HTERT RPE-1 (cell line): ENCODE data around the gene IGF1R.

ENCODE experiments used
- in situ Hi-C: fragments of 300-500 bp; cut with MboI; formaldehyde crosslinking; loops from 4 replicates; pipeline ENCODE4 v1.14.3; 2020; ENCODE audit warnings: low sequenced_read_pairs

Gene IGF1R

DNA sequence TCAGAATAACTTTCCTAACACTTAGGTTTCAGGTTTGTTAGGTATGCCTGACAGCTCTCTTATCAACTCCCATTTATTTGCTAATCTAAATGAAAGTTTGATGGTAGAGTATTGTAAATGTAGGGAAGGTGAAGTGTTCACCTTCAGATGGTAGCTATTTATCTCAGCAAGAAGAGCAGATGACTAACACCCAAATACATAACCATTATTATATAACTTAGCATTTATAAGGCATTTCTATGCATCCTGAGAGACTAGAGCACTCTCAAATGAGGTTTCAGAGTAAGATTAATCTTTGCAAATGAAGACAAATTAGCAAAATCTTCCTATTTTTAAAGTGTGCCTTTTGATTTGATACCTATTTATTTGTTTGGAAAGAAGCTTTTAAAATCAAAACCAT is 143.8 kb downstream of the IGF1R start:
- in situ Hi-C loops: no loop called here

- in situ Hi-C loops: no loop called here
These were observed 145.9 kb downstream of the IGF1R start for GRCh38 chr15:98794211-98794610.

DNA sequence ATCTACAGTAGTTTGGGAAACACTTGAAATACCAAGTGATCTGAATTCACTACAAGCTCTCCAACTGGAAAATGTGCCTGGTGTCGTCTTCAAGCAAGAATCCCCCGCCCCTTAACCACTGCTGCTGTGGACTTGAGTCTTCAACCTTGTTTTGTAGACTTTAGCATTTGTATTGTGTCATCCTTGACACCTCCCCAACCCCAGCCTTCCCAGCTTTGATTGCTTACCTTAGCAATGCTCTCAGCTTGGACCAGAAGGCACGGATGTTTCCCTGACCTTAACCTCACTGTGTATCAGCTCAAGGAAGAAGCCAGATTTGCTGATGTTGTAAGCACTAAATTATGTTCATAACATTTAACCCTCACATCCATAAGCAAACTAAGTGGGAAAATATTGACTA is 146.4 kb downstream of the IGF1R start:
- in situ Hi-C loops: no loop called here

- in situ Hi-C loops: no loop called here
These were observed 147.6 kb downstream of the IGF1R start for GRCh38 chr15:98795980-98796379.

DNA sequence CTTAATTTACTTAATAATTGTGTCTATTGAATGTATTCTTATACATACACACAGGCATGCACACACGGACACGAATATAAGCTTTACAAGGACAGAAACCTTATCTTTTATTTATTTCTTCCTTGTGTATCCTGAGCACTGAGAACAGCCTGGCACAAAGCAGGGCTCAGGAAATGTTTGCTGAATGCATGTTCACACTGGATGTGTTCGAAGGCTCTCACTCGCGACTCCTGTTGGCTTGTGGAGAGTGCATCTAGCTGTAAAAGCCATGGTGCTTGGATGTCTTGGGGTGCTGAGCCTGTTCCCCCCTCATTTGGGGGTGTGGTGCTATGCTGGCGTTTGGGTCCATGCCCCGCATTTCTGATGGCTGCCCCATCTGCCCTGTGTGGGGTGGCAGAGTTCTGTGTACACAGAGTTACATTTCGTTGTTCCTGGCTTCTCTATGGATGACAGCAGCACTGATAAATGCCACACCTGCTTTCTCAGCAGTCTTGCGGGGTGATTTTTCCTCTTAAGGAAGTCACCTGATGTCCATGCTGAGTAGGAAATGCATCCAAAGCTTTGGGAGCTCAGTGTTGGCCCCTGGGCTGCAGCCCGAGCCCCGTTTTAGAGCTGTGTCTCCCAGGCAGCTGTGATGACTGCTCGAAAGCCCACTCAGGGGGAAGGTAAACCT is 148.5 kb downstream of the IGF1R start:
- in situ Hi-C loops: no loop called here

DNA sequence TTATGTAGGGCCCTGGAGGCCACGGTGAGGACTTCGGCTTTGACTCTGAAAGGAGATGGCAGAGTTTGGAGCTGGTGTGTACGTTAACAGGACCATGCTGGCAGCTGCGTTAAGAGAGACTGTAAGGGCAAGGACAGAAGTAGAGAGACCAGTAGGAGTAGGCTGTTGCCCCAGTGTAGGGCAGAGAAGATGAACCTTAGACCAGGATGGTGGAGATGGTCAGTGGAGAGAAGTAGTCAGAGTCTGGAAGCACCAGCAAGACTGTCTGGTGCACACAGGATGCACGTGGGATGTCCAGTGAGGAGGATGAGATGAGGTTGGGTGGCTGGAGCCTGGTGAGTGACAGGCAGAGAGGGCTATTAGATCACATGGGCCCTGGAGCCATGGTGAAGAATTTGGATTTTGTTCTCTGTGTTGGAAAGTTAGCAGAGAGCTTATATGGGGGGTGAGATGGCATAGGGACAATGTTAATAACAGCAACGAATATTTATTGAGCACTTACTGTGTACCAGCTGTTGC is 150.1 kb downstream of the IGF1R start:
- in situ Hi-C loops: no loop called here

DNA sequence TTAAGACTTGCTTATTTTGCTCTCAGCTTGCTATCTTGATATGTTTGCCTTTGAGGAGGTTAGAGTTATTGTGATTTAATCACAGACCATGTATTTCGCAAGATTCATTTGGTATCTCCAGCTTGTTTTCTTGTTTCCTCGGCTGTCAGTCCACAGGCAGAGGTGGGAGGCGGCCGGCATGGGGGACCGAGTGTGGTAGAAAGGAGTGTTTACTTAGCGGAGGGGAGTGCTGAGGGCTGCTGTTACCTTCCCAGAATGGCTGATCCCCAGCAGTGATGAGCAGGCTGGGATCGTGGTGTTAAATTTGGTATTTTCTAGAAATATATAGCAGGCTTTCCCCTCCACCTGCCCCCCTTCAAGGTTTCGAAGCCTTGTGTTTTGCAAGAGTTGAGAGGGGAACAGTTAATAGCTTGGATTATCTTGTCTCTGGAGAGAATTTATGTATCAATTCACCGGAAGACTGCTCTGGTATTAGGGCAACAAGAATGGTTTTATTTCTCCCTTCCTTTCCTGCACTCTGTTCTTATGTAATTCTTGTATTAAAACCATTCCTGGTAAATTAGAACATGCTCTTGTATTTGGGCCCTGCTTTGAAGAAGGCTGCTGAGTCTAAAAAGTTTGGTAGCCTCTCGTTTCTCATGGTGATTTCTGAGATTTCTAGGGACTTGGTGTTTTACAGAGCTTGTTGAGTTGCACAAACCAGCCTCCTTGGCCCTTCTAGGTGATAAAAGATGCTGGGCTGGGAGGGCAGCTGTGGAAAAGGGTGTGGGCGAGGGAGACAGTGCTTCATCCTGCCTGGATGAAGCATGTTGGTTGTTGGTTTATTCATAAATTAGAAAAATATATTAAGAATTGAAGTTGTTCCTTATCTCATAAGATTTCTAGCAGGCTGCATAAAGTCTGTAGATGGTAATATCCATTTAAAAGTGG is 151.4 kb downstream of the IGF1R start:
- in situ Hi-C loops: no loop called here

DNA sequence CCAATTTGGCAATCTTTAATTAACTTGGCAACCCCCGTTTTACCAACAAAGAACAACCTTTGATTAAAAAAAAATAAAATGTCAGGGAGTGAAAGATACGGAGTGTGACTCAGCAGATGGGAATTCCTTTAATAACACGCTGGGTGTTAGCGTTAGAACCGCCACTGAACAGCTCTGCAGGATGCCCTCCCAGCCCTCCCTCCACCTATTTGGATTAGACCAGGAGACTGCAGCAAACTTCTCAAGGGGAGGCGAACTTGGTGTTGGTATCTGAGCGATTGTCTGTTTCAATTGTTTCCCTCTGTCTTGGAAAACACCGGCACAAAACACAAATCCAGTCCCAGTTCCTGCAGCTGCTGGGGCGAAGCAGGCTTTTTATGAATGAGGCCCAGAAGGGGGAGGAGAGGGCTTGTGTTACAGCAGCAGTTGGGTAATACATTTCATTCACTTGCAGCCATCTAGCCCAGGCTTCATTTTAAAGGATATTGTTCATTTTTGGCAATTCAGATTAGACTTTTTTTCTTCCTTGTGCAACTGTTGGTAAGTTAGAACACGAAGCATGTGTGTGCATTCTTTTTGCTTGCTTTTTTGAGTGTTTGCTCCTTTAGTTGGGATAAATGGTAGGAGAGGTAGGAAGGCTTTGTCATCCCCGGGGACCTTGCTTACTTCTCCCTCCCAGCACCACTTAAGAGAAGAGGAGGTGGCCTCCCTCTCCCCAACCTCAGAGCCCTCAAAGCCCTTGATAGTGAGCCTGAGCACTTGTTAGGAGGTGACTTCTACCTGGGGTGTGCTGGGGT is 152.3 kb downstream of the IGF1R start:
- in situ Hi-C loops: no loop called here

- in situ Hi-C loops: no loop called here
These were observed 152.9 kb downstream of the IGF1R start for GRCh38 chr15:98801234-98801561.

DNA sequence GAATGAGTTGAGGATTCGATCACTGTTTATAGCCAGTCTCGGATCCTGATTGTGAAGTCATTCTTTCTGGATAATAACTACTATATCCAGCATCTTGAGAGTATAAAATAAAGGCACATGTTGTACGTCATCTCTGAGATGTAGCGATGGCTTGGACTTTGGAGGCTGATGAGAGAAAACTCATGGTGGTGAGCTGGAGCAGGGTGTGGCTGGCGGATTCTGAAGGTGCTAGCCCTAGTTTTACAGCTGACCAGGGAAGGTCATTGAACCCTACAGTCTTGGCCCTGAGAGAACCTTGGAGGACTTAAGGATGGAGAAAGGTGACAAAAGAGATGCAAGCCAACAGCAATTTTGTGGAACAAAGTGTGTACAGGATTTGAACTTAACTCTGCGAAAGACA is 153.8 kb downstream of the IGF1R start:
- in situ Hi-C loops: no loop called here

DNA sequence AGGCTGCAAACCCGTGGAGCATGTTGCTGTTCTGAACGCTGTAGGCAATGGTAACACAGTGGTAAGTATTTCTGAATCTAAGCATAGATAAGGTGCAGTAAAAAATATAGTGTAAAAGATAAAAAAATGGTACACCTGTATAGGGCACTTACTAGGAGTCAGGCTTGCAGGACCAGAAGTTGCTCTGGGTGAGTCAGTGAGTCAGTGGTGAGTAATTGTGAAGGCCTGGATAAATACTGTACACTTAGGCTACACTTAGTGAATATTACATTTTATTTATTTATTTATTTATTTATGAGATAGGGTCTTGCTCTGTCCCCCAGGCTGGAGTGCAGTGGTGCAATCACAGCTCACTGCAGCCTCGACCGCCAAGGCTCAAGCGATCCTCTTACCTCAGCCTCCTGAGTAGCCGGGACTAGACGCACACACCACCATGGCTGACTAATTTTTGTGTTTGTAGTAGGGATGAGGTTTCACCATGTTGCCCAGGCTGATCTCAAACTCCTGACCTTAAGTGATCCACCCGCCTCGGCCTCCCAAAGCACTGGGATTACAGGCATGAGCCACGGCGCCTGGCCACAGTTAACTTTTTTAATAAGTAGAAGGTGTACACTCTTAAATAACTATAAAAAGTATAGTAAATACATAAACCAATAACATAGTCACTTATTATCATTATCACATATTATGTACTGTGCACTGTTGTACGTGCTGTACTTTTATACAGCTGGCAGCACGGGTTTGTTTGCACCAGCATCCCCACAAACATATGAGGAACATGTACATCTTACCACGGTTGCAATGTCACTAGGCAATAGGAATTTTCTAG is 155.1 kb downstream of the IGF1R start:
- in situ Hi-C loops: no loop called here

- in situ Hi-C loops: no loop called here
These were observed 155.7 kb downstream of the IGF1R start for GRCh38 chr15:98804057-98804380.

DNA sequence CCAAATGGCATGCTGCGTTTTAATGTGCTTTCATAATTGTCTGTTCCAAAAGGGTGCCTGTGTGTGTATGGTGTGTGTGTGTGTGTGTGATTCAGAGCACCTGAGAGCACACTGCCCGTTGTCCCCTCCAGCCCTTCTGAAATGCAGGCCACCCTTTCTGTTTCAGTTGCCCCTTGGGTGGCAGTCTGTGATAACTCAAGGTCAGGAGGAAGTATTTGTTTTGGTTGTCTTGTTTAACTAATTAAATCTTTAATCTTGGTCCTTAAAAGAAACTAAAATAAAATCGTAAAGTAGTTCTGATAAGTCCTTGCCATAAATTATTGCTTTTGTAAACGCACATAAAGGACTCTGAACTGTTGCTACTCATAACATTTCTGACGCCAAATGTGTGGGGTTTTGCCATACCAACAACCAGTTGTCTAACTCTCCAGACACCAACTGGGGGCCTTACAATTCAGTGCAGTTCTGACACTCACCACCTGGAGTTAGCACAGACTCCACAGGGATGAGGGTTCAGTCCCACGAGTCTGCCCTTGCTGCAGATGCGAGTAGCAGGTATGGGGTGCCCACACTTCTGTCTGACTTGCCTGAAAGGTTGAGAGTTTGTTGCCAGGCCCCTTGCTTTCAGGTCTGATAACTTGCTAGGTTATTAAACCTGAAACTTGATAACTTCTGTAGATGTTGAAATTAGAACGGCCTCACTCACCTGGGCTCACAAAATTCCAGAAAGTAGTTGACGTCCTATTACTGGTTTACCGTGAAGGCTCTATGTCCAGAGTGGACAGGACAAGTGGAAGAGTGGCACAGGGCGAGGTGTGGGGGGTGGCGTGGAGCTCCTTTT is 157.3 kb downstream of the IGF1R start:
- in situ Hi-C loops: no loop called here

DNA sequence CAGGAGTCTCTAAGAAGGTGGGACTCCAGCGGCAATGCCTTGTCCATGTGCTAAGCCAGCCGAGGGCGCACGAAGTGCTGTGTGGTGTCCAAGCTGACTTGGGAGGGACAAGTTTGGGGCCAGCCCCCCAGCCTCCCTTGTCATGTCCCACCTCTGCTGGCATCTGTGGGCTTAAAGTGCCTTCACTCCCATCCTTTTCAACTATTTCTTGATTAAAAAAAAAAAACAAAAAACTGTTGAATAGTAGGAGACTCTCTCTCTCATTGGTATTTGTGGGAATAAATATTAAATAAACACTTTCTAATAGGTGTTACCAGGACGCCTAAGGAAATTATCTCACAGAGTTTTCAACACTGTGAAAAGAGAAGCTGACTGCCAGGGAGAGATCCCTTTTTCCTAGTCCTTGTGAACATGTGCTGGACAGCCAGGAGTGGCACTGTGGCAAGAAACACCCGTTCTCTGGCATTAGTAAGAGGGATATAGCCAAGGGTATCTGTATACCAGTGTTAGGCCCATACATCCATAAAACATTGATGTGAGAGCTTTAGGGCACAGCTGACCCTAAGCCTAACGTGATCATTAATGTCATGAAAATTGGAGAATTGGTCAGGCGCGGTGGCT is 158.0 kb downstream of the IGF1R start:
- in situ Hi-C loops: no loop called here

GRCh38 chr15:98807262-98807661 is 158.9 kb downstream of the IGF1R start:
- in situ Hi-C loops: no loop called here

- in situ Hi-C loops: no loop called here
These were observed 160.9 kb downstream of the IGF1R start for GRCh38 chr15:98809273-98809672.

DNA sequence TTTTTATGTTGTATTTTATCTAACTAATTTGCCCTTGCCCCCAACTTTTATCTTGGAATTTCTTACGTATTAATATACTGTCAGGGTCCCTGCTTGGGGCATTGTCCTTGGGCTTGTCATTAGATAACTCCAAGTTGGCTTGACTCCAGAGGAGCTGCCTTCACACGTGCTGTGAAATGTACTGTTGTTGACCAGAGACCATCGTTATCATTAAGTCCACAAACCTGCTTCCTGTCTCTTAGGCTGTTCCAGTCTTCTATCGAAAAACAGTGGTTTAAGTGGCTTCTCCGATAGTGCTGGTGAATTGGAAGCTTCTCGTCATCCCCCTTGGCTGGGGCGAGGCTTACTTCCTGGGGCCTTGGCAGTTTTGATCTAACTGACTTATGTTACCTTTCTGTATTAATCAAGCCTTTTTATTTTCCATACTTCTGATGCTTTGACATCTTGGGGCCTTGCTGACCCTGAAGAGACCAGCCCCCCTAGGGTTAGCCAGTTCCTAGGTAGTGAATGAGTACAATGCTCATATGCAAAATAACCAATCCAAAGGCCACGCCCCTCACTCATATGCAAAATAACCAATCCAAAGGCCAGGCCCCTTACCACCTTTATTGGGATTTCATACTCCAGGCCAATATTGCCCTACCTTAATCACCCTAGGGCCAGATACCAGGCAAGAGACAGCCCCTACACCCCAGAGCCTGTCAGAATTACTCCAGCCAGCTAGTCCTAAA is 164.5 kb downstream of the IGF1R start:
- in situ Hi-C loops: no loop called here

DNA sequence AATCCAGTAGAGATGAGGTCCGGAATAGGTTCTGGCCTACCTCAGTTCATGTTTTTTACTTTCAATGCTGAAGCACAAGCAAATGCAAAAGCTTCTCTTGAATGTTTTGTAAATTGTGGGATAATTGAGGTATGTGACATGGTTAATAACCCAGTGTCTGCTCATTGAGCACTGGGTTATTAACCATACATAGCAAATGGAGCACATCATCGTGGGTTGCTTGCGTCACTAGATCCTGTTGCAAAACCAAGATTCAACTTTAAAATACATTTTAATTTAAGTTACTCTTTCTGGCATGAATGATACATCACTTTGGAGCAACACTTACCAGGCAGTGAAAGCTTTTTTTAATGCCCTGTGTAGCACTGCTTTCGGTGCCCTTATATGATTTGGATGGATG is 165.6 kb downstream of the IGF1R start:
- in situ Hi-C loops: no loop called here

GRCh38 chr15:98815207-98815606 is 166.9 kb downstream of the IGF1R start:
- in situ Hi-C loops: no loop called here
